COLO829 (cell line): Measurements from ENCODE around the gene THRB.

ENCODE experiments used
- DNase-seq: peaks from one replicate; pipeline ENCODE4 v3.0.0; 2012; ENCODE audit warnings: low spot score

Gene THRB

GRCh38 chr3:24177201-24177600 lies 317.4 kb downstream of the THRB start:
- DNase-seq = no peak

DNA sequence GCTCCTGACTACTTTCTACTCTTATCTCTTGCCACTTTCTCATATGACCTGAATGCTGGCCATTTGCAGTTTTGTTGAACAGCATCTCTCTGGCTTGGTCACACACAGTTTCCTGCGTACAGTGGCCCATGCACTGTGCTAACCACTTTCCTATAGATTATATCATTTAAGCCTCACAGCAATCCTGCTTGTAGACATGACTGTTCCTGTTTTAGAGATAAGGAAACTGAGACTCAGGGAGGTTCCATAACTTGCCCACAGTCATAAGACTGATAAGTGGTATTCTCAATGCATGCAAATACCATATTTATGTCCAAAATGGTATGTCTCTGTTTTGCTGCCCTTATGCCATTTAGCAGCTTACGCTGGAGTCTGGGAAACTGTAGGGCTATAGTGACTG lies 320.0 kb downstream of the THRB start:
- no peak for DNase-seq

GRCh38 chr3:24168977-24169376 lies 325.7 kb downstream of the THRB start:
- no peak for DNase-seq

DNA sequence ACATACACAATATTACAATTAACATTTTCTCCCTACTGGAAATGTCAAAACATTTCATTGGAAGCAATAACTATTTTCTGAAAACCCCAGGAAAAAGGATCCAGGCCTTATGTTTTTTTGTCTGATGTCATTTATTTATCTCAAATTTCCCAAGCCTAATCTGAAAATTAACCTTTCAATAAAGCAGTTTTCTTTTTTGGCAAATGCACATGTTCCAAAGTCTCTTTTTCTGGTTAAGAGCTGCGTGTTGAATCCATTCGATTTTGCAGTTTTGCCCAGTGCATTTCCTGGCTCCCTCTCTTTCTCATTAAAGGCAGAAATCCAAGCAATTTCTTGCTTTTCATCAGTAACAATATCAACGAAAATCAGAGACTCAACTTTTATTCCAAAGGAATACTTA lies 327.2 kb downstream of the THRB start:
- no peak for DNase-seq

DNA sequence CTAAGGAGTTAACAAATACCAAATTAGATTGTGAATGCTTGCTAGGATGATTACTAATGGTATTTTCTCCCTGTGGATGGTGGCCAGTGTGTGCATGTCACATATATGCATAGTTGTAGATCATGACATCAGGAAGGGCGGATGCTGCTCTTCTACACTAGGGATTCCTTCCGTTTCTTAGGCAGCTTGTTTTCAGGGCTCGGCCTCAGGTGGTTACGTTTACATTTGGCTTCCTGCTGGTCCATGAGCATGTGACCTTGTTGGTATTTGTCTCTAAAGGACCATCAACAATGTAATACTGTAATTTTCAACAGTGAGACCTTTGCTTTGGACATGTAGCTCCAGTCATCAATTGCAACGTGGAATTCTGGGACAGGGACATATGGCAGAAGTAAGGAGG lies 328.1 kb downstream of the THRB start:
- no peak for DNase-seq

DNA sequence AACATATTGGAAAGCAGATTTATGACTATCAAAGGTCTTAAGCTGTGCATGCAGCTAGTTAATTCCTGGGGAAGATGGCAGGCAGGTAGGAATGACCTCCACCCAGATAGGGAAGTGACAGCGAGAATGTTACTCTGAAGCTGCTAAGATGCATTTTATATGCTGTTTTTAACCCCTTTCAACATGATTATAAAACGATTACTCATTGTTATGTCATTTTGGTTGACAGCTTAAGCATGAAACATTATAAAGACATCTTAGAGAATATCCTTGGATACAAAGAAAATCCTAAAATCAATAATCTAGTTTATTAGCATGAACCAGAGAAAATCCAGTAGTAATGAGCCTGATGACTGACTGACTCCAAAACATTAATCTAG lies 329.1 kb downstream of the THRB start:
- no peak for DNase-seq

GRCh38 chr3:24164967-24165602 lies 329.6 kb downstream of the THRB start:
- DNase-seq = no peak

GRCh38 chr3:24162929-24163328 lies 331.7 kb downstream of the THRB start:
- no peak for DNase-seq

DNA sequence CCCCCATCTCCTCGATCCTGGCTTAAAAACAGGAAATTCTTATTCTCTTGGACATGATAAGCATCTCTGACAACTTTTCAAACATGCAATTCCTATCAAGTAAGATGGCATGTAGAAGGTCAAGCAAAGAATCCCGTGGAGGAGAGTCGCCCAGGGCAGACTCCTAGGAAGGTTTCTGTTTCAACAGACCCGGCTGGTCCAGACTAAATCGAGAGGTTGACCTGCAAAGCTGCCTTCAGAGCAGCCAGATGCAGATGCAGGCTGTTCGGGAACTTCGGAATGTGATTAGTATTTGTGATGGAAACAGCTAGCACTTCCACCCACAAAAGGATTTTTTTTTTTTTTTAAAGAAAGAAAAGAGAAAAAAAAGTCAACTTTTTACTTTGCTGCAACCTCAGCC lies 332.8 kb downstream of the THRB start:
- DNase-seq = no peak

GRCh38 chr3:24160424-24161095 lies 334.1 kb downstream of the THRB start:
- DNase-seq = no peak

DNA sequence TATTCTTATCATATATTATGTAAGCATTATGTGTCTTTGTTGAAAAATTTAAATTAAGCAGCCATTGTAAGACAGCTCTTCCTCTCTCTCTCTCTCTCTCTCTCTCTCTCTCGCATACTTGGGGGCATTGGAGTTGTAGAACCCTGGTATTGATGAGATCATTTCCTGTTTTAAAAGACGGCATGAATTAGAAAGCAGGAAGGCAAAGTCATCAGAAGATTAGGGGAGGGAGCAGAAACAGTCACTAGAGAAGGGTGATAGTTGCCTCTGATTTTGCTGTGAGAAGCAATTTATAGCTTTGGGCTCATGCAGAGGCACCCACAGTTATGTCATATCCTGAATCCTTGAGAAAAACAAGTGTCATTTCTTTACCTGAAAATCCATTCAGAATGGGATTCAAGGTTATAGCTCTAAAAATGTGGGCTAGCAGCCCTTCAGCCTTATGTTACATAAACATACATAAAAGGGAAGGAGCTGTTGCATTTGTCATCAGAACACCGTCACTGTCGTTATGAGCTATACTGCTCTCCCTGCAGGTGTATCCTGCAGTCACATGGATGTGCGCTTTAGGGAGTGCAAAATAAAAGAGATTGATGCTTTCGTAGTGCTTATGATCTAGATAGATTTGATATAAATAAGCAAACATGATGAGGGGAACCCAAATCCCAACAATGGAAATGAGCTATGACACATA lies 335.7 kb downstream of the THRB start:
- no peak for DNase-seq

- DNase-seq = no peak
Observed at GRCh38 chr3:24157106-24157505, 337.5 kb downstream of the THRB start.

GRCh38 chr3:24156466-24156865 lies 338.2 kb downstream of the THRB start:
- no peak for DNase-seq

DNA sequence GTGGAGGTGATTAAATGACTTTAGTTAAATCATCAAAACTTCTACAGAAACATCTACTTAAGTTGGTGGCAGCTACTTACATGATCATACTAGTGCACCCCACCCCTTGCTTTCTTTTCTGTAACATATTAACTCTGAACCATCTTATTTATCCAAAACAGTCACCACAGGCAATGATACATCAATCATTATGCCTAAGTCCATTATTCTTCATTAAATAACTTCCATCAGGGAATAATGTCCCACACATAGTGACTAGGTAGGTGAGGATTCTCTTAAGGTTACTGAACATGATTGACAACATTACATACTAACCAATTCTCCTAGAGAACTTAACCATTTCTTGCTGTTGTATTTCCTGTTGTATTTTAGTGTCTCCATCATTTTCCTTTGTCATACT lies 339.4 kb downstream of the THRB start:
- DNase-seq = no peak

GRCh38 chr3:24154781-24155180 lies 339.9 kb downstream of the THRB start:
- DNase-seq = no peak

DNA sequence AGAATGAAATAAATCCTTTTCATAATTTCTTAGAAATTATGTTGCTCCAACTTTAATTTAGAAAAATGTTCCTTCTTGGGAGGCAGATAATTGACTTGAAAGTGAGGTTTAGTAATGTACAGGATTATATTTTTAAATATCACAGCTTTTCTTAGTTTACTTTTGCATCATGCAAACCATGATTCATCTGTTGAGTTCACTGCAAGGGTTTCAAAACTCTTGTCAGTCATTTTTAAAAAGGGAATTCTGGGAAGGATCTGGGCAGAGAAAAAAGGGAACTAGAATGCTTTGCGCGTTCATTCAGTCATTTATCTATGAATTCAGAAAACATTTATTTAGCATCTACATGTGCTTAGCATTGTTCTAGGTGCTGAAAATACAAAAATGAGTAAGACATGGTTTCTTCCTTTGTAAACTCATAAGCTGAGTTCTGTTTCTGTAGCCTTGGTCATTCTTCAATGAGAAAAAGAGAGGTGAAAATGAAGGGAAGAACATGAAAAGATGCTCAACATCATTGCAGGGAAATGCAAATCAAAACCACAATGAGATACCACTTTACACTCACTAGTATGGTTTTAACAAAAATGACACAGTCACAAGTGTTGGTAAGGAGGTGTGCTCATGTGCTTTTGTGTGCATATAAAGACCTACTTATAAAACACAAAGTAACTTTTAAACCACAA lies 340.5 kb downstream of the THRB start:
- no peak for DNase-seq

DNA sequence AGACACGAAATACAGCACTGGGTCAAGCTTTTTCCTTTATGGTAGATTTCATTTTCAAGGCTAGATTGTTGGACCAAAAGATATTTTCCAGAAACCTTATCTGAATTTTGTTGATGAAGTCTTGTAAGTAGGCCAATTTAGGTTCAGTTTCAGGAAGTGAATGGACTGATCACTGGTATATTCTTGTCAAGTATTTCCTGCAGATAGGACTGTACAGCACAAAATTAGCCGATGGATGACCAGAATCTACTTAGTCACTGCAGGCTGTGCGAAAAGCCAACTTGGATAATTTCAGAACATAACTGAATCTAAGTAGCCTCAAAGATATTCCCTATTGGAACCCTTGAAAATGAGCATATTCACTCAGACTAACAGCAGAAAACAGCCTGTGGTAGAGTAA lies 343.1 kb downstream of the THRB start:
- DNase-seq = no peak

DNA sequence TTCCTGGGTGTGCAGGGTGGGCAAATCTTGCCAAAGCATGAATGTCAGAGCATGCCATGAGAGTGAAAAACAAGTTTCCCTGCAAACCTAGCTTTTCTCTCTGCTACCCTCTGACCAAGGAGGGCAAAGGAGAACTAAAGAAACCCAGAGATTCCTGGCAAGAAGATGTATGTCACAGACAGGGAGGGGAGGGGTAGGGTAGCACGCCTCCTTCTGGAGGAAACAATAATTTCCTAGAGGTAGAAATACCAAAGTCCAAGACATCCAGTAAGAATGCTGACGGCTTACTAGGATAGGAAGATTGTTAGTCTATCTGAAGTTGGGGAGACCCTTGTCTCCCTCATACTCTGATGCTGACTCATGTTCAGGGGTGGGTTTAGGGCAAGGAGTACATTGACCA lies 345.6 kb downstream of the THRB start:
- no peak for DNase-seq

- DNase-seq = peak; percentile 44
Observed at GRCh38 chr3:24145981-24146822, 348.4 kb downstream of the THRB start.

DNA sequence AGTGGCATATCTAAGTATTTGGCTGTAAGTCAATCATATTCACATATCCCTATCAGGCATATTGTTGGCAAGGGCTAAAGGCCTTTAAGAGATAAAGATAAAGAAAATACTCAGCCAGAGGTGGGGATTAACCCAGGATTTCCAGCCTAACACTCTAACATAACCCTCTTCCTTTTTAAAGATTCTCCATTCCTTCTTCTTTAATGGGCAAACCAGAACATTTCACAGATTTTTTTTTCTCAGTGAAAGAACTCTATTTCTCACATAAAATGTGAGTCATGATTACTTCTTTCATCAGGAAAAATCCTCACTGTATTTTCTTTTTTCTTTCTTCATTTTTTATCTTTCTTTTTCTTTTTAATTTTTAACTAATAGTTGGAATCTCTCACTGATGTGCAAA lies 349.2 kb downstream of the THRB start:
- no peak for DNase-seq

GRCh38 chr3:24142127-24142526 lies 352.5 kb downstream of the THRB start:
- no peak for DNase-seq

GRCh38 chr3:24141548-24141947 lies 353.1 kb downstream of the THRB start:
- DNase-seq = no peak
